ENCODE results near the gene IQCF2. TPM values are rescaled to one million over a fixed set of nuclear protein-coding genes. Genes with fewer than 3 reads are reported as not detected.

The IQCF2 gene
- total and polyA plus RNA-seq, 2 of the 13 experiments (the other 11 are each of a cell fraction or from before 2014, with no cell fraction given): not detected

GRCh38 chr3:51873876-51874275 lies 12.5 kb downstream of the IQCF2 start:
- Histone ChIP-seq H3K27me3 (ENCODE audit: control insufficient read depth in 1 of 2, insufficient read depth in 2 of 2, low read length in 2 of 2) (peaks cover 1 to 30% of the 10 kb centered on the region in 2 experiments; a peak in 2 of 5 replicates), H3K9ac (ENCODE audit: insufficient read depth, low read depth, low read length) (no peak overlapping the region), H3K4me2 (ENCODE audit: low read depth, low read length) (no peak overlapping the region), H3K36me3 (replicated peaks in 1 of 2; ENCODE audit: control insufficient read depth in 1 of 2, insufficient read depth in 2 of 2, low read length in 2 of 2) (no peaks in the 10 kb centered on the region), H3K79me2 (ENCODE audit: insufficient read depth, low read length) (no peaks in the 10 kb centered on the region), H3K9me3 (ENCODE audit: low read length) (no peaks in the 10 kb centered on the region), H2AFZ (ENCODE audit: low read length) (no peak overlapping the region), H3K4me1 (ENCODE audit: insufficient read depth, low read length) (no peaks in the 10 kb centered on the region), H3K4me3 (replicated peaks in 1 of 3; ENCODE audit: insufficient read depth in 1 of 3, low read depth in 2 of 3, low read length in 3 of 3) (no peak overlapping the region), H3K27ac (ENCODE audit: extremely low read length, insufficient read depth, low read length) (no peak overlapping the region), H4K20me1 (ENCODE audit: insufficient read depth, low read length) (no peaks in the 10 kb centered on the region)
- CTCF ChIA-PET (ENCODE audit: low intra/inter-chr PET ratio, low total read pairs): no interaction called here
- no peak for DNase-seq (ENCODE audit: low spot score)
- TF ChIP-seq ELF4 (CRISPR knock-in tag; IDR thresholded peaks at IDR 0.05; ENCODE audit: borderline replicate concordance) (no peak), ZFP36 (IDR thresholded peaks at IDR 0.05; ENCODE audit: borderline replicate concordance, low read depth, low read length, partially characterized antibody) (no peak), ZNF12 (CRISPR knock-in tag; IDR thresholded peaks at IDR 0.05) (no peak)
- TF ChIP-seq, protein P1, sequence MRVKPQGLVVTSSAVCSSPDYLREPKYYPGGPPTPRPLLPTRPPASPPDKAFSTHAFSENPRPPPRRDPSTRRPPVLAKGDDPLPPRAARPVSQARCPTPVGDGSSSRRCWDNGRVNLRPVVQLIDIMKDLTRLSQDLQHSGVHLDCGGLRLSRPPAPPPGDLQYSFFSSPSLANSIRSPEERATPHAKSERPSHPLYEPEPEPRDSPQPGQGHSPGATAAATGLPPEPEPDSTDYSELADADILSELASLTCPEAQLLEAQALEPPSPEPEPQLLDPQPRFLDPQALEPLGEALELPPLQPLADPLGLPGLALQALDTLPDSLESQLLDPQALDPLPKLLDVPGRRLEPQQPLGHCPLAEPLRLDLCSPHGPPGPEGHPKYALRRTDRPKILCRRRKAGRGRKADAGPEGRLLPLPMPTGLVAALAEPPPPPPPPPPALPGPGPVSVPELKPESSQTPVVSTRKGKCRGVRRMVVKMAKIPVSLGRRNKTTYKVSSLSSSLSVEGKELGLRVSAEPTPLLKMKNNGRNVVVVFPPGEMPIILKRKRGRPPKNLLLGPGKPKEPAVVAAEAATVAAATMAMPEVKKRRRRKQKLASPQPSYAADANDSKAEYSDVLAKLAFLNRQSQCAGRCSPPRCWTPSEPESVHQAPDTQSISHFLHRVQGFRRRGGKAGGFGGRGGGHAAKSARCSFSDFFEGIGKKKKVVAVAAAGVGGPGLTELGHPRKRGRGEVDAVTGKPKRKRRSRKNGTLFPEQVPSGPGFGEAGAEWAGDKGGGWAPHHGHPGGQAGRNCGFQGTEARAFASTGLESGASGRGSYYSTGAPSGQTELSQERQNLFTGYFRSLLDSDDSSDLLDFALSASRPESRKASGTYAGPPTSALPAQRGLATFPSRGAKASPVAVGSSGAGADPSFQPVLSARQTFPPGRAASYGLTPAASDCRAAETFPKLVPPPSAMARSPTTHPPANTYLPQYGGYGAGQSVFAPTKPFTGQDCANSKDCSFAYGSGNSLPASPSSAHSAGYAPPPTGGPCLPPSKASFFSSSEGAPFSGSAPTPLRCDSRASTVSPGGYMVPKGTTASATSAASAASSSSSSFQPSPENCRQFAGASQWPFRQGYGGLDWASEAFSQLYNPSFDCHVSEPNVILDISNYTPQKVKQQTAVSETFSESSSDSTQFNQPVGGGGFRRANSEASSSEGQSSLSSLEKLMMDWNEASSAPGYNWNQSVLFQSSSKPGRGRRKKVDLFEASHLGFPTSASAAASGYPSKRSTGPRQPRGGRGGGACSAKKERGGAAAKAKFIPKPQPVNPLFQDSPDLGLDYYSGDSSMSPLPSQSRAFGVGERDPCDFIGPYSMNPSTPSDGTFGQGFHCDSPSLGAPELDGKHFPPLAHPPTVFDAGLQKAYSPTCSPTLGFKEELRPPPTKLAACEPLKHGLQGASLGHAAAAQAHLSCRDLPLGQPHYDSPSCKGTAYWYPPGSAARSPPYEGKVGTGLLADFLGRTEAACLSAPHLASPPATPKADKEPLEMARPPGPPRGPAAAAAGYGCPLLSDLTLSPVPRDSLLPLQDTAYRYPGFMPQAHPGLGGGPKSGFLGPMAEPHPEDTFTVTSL (CRISPR knock-in tag; IDR thresholded peaks at IDR 0.05; ENCODE audit: borderline replicate concordance): no peak
- BruUV-seq (replicated peaks): no TSS peak
- in situ Hi-C loops (cut with HindIII; ENCODE audit: extremely low pct_ligation_motif_present, low pct_unique_long_range_greater_than_20kb): no loop called here
- ATAC-seq: no peak
- 47% methylated on average over 9 of the region's 10 CpGs for WGBS (ENCODE audit: low lambda C conversion rate)
- POLR2A ChIA-PET: no interaction called here
- intact Hi-C loops (cut with micrococcal nuclease; ENCODE audit: unreplicated experiment): no loop called here
- no peak for FAIRE-seq

Data from HepG2 (cell line).